Neural progenitor cell (in vitro differentiated cells): ENCODE results near the gene TUSC2.

ENCODE experiments used
- EZH2 ChIP-seq: fragments of 200-600 bp; sonication (generic); IDR thresholded peaks from 2 replicates; pipeline ENCODE4 v1.6.1; 2017; ENCODE audit warnings: antibody characterized with exemption, mild to moderate bottlenecking, moderate library complexity
- EZH2phosphoT487 ChIP-seq: fragments of 200-600 bp; sonication (generic); IDR thresholded peaks from 2 replicates; pipeline ENCODE4 v1.6.1; 2017; ENCODE audit warnings: antibody characterized with exemption
- TF ChIP-seq, protein P1 (sequence below): fragments of 200-600 bp; sonication (generic); IDR thresholded peaks from 2 replicates; pipeline ENCODE4 v1.5.1; 2017; ENCODE audit warnings: antibody characterized with exemption, mild to moderate bottlenecking

DNA sequence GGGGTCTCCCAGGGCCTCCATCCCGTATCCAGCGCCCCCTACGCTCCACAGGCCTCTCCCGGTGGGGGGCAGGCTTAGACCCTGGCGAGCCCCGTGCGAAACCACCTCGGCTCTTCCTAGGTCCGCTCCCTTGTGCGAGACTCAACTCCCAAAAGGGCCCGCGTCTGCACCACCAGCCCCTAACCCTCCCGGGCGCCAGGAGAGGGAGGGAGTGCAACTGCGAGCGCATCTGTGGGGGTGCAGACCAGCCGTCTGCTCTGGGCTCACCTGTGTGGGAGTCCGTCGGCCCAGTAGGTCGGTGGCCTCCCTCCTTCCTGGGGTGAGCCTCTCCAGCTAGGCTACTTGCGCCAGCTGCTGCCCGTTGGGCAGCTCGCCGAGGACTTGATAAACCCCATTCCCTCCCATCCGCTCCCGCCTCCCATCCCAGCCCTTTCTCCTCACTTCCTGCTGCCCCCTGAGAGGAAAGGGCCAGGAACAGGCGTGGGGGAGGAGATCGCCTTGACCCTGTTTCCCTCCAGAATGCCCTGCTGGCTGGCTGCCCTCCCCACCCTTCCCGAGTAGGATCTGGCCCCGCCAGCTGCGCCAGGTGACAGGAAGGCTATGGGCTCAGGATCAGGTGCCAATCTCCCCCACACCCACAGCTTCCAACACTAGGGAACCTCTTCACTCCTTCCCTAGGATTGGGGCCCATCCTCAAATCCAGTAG is 5.5 kb downstream of the TUSC2 start, which contains the start of gene HYAL2:
- TF ChIP-seq, protein P1, sequence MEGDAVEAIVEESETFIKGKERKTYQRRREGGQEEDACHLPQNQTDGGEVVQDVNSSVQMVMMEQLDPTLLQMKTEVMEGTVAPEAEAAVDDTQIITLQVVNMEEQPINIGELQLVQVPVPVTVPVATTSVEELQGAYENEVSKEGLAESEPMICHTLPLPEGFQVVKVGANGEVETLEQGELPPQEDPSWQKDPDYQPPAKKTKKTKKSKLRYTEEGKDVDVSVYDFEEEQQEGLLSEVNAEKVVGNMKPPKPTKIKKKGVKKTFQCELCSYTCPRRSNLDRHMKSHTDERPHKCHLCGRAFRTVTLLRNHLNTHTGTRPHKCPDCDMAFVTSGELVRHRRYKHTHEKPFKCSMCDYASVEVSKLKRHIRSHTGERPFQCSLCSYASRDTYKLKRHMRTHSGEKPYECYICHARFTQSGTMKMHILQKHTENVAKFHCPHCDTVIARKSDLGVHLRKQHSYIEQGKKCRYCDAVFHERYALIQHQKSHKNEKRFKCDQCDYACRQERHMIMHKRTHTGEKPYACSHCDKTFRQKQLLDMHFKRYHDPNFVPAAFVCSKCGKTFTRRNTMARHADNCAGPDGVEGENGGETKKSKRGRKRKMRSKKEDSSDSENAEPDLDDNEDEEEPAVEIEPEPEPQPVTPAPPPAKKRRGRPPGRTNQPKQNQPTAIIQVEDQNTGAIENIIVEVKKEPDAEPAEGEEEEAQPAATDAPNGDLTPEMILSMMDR, result no peak
- TF ChIP-seq EZH2phosphoT487, result no peak
- no peak for TF ChIP-seq EZH2
